Bone marrow (tissue), 2 donors: ENCODE data around the gene CYP4F11.
"Not testable (repeated sequence)": the region's sequence is repeated elsewhere in the genome, so short reads cannot be mapped to it uniquely, and the experiment has no call there.

ENCODE experiments used
- DNase-seq, 2 donors: peaks; one replicate each; lab custom pipeline; 2025; lab: John Stamatoyannopoulos, UW

The CYP4F11 gene, protein sequence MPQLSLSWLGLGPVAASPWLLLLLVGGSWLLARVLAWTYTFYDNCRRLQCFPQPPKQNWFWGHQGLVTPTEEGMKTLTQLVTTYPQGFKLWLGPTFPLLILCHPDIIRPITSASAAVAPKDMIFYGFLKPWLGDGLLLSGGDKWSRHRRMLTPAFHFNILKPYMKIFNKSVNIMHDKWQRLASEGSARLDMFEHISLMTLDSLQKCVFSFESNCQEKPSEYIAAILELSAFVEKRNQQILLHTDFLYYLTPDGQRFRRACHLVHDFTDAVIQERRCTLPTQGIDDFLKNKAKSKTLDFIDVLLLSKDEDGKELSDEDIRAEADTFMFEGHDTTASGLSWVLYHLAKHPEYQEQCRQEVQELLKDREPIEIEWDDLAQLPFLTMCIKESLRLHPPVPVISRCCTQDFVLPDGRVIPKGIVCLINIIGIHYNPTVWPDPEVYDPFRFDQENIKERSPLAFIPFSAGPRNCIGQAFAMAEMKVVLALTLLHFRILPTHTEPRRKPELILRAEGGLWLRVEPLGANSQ

DNA sequence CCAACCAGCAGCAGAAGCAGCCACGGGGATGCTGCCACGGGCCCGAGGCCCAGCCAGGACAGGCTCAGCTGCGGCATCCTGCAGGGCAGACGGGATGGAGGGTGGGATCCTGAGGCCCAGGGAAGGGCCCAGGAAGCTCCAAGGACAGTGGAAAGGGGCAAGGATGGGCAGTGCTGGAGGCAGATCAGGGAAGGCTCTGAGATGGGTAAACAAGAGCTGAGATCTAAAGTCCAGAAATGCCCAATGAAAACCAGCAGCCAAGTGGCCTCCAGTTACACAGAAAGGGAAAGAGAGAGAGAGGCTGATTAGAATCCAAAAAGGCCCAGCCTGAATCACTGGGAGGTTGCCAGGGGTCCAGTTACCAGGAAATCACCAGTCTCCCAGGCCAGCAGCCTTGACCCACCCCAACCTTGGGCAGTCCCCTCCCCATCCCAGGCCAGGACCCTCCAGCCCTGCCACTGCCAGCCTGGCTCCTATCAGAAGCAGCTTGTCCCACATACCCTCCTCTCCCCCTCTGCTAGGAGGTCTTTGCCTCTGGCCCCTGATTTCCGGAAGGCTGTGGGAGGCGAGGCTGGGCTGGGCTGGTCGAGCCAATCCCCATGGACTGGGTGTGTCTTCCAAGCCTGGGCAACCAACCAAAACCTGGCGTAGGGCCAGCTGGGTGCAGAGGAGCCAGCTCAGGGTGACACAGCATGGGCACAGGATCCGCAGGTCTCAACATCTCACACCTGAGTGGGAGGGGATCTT lies at the start of gene CYP4F11:
CYP4F11 (minus strand) TSS at position 198 of the 747 bp plus-strand sequence; CDS start at position 77, 121 bp downstream.
- no peak for DNase-seq

DNA sequence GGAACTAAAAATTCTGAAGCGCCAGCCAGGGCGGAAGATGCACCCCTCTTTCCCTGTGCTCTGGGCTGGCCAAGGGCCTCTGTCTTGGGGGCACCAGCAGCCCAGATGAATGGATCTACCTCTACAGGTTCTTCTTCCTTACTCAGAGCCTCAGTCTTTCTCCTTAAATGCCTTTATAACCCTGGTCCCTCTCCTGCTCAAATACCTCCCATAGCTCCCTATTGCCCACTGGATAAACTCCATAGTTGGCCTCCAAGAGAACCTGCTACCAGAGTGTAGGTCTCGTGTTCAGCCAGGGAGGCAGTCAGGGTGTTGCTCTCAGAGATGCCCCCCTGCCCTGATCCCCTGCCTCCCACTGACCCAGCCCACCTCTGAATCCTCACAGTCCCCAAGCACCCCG lies 45.0 kb upstream of the CYP4F11 start:
- DNase-seq: no peak

DNA sequence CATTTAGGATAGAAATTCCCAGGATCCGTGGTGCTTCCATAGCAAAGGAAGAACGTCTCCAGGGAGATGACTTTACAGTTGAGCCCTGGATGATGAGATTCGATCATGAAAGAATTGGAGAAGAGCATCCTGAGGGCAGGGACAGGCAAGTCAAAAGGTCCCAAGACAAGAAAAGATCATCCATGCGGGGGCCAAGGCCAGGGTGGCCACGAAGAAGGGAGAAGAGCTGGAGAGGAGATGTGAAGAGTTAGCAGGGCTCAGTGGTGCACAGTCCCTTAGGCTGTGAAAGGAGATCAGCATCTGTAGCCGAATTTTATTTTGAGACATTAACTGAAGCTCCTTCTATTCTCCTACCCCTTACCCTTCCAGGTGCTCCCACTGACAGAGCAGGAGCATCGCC lies 43.4 kb upstream of the CYP4F11 start:
- no peak for DNase-seq

DNA sequence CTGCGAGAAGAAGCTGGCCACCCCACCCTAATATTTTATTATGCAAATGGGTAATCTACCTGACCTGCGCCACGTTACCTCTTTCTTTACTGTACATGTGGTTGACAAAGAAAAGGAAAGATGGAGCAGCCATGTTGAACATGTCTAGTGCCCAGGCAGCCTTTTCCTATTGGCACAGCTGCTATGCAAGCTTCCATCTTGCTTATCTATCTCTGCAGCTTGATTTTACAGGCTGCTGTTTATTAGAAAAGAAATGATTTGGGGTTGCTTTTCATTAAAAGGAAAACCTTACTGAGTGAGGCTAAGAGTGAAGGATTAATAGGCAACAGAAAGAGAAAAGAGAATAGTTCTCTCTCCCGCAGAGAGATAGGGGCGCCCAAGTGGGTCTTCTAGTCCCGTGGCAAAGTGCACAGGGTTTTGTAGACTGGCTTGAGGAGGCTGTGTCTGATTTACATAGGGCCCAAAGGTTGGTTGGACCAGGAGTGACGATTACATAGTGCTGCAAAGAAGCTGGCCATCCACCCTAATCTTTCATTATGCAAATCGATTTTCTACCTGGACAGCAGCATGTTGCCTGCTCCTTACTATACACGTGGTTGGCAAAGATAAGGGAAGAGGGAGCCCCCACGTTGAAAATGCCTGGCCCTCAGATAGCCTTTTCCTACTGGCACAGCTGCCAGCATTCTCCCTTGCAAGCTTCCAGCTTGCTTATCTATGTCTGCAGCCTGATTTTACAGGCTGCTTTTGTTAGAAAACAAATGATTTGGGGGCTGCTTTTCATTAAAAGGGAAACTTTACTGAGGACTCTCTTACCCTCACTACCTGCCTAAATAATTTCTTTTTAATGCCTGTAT lies 42.7 kb upstream of the CYP4F11 start:
- DNase-seq: no peak

DNA sequence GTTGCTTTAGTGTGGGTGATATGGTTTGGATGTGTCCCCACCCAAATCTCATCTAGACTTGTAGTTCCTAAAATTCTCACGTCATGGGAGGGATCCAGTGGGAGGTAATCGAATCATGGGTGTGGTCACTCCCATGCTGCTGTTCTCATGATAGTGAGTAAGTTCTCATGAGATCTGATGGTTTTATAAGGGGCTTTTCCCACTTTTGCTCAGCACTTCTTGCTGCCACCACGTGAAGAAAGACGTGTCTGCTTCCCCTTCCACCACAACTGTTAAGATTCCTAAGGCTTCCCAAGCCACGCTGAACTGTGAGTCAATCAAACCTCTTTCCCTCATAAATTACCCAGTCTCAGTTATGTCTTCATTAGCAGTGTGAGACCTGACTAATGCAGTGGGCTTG lies 40.5 kb upstream of the CYP4F11 start:
- no peak for DNase-seq

DNA sequence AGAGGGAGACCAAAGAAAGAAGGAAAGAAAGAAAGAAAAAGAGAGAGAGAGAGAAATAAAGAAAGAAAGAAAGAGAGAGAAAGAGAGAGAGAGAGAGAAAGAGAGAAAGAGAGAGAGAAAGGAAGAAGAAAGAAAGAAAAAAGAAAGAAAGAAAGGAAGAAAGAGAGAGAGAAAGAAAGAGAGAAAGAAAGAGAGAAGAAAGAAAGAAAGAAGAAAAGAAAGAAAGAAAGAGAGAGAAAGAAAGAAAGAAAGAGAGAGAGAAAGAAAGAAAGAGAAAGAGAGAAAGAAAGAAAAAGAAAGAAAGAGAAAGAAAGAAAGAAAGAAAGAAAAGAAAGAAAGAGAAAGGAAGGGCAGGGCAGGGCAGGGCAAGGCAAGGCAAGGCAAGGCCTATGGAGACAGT lies 37.7 kb upstream of the CYP4F11 start:
- DNase-seq: not testable (repeated sequence)

DNA sequence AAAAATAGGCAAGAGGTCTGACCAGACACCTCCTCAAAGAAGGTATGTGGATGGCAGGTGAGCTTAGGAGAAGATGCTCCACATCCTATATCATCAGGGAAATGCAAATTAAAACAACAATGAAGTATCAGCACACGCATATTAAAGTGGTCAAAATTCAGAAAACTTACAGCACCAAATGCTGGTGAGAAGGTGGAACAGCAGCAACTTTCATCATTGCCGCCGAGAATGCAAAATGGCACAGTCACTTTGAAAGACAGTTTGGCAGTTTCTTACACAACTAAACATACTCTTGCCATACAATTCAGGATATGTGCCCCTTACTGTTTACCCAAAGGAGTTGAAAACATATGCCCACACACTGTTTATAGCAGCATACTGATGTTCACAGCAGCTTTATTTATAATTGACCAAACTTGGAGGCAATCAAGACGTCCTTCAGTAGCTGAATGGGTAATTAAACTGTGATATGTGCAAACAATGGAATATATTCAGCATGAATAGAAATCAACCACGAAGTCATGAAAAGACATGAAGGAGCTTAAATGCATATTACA lies 37.0 kb upstream of the CYP4F11 start:
- DNase-seq: no peak

DNA sequence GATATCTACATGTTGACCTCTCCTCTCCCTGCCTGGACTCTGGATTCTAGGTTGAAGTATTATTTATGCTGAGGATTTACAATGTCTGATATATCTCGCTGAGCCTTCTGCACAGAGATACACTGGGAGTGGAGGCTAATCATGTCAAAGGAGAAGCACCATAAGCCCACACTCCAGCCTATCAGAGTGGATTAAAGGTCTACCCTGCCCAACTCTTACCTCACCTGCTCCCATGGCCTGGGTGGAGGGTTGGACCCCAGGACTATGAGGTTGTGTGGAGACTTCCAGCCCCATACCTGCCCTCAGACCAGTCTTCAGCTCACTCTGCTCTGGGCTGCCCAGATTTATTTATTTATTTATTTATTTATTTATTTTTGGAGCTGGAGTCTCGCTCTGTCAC lies 29.9 kb upstream of the CYP4F11 start:
- no peak for DNase-seq

DNA sequence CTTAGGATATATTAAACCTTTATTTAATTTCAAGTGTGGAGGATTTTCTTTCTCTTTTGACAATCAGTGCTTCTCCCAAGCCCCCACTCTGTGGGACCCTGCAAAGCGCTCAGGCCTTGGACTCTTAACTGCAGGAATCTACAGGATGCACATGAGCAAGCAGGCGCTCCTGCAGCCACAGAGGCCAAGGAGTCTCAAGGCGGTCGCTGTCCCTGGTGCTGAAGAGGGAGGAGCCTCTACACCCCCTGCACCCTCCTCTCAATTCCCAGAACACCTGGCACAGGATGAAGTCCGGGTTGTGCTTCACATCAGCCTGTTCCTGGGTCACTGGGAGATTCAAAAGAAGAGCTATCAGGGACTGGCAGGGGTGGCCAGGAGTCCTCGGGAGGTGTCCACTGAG lies 28.0 kb upstream of the CYP4F11 start:
- DNase-seq: no peak

DNA sequence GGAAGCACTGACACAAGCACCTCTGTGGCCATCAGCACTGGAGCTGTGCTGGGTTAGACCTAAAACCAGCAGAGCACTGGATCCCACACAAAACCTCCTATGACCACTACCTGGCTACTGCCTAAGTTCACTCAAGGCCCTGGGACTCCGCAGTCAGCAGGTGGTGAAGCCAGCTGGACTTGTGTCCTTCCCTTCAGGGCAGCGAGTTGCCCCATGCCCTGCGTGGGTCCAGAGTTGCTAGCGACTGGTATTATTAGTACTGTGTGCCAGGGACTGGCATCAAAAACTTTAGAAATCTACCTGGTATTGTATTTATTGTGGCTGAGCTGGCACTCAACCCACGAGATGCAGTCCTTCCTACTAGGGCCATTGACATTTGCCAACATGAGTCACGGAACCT lies 20.5 kb upstream of the CYP4F11 start:
- DNase-seq: no peak

DNA sequence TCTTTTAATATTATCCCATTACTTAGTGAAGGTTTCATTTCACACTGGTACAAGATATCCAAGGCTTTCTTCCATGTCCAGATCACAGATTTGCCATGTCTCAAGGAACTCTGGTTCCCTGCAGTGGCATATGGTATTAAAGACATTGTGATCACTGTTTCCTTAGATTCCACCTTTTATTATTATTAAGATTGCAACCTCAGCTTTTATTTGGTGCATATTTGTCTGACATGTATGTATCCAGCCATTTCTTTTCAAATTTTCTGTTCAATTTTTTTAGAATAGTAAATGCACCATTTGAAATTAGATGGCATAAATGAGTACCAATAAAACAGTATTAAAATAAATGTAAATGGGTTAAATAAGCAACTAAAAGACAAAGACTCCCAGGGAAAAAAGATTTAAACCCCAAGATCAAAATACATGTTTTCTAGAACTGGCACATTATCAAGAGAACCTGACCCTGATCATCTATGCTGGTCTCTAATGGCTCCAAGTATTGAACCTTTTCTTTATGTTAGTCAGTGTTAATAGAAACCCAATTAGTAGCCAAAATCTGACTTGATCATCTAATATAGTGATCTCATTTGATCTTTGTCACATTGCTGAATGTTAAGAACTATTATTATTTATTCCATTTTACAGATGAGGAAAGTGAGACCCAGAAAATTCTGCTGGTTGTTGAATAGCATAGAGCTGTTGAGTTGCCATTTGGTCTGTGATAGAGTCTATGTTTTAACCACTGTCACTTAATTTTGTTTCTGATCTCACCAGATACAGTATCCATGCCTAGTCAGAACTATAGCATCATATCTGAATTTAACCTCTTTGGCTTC lies 14.1 kb upstream of the CYP4F11 start, which contains the start of gene OR10H4:
OR10H4 (plus strand) TSS at position 786 of the 836 bp plus-strand sequence; CDS start at position 786, 0 bp downstream.
- no peak for DNase-seq

DNA sequence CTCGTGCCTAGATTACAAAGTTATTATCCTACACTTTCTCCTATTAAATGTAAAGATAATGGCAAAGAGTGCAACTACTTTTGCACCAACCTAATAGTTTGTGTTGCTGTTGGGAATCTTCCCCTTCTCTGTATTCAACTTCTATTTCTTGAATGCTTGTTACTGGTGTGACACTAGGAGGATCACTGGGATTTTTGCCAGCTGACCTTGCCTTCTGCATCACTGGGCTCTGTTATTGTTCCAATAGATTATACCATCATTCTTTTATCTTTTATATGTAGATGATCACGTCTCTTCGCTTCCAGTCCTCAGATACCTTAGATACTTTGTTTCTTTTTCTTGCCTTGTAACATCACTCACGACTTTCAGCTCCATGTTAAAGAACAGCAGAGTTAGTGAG lies 11.0 kb upstream of the CYP4F11 start:
- no peak for DNase-seq

DNA sequence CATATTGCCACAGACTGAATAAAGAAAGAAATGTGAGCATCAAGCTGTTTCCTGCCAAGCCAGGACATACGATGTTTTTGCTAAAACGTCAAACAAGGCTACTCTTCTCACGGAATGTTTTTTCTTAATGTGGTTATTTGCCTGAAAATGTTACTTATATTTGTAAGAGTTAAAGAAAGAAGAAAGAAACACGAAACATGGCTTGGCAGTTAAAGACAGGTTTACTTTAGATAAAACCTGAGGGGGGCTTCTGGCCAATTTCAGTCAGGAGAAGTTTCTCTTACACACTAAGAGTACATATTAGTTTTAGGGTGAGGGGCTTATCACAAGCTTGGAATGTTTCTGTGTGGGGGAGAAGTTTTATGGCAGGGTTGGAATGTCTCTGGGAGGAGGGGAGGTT lies 10.1 kb upstream of the CYP4F11 start:
- no peak for DNase-seq

DNA sequence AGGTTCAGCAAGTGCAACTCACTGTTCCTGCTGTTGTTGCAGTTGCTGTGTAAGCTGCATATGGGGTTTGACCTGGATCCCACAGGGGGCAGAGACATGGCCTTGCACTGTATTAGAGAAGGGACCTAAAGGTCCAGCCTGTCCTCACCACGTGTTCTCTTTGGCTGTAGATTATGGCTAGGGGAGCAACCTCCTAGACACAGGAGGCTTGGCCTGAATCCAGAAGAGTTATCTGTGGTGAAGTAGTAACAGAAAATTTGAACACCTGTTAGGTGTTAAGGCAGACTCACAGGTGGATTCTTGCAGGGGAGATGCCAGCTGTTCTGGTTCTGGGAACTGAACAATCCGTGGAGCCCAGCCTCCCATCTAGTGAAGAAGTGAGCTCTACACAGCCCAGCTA lies 3.4 kb upstream of the CYP4F11 start:
- DNase-seq: no peak

DNA sequence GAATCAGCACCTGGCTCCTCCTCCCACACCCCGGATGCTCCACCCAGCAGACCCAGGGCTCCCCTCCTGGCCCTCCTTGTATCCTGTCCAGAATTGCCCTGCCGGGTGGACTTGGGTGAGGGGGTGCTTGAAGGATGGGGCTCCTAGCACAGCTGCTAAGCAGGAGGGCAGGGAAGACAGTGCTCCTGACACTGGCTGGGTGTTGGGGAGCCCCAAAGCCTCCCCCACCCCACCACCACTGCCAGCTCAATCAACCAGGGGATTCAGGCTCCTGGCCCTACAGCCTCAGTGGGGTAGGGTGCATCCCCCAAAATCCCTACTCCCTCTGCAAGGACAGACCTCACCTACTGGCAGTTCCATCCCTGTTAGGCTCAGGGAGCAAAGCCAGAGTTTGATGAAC lies 2.6 kb upstream of the CYP4F11 start:
- no peak for DNase-seq

DNA sequence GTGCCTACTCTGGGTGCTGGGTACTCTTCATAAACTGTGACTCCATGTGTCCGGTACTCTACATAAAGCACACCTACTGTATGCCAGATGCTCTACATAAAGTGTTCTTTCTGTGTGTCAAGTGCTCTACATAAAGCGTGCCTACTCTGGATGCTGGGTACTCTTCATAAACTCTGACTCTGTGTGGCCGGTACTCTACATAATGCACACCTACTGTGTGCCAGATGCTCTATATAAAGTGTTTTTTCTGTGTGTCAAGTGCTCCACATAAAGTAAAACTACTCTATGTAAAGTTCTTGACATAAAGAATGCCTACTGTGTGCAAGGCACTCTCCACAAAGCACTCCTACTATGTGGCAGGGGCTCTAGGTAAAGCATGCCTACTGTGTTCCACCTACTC lies 1.8 kb upstream of the CYP4F11 start:
- no peak for DNase-seq

DNA sequence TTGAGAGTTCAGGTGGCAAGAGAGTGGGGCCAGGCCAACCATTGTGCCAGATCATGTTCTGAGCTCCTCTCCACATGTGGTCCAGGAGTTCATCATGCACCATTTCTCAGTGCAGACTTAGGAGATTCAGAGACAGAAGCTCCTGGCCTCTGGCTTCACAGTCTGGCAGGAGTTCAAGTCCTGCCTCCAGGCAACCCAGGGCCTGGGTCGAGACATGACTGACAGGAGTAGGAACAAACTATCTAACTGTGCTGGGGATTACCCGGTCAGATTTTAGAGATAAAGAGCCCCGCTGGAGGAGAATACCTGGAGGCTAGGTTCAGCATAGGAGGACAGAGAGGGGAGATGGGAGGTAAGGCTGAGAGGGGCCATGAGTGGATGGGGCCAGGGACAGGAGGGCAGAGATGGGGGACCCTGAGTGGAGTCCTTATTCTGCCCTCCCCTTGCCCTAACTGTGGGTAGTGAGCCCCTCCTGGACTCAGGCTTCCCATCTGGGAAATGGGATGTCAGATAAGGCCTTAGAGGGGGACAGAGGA lies 906 bp upstream of the CYP4F11 start:
- no peak for DNase-seq

DNA sequence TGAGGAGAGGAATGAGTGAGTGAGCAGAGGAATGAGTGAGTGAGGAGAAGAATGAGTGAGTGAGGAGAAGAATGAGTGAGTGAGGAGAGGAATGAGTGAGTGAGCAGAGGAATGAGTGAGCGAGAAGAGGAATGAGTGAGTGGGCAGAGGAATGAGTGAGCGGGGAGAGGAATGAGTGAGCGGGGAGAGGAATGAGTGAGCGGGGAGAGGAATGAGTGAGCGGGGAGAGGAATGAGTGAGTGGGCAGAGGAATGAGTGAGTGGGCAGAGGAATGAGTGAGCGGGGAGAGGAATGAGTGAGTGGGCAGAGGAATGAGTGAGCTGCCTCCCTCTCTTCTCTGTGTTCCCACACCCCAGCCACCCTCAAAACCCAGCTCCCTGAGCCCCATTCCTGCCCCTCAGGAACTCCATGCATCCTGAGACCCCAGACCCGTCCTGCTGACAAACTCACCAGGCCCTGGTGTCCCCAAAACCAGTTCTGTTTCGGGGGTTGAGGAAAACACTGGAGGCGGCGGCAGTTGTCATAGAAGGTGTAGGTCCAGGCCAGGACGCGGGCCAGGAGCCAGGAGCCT lies 483 bp downstream of the CYP4F11 start:
- DNase-seq: not testable (repeated sequence)

DNA sequence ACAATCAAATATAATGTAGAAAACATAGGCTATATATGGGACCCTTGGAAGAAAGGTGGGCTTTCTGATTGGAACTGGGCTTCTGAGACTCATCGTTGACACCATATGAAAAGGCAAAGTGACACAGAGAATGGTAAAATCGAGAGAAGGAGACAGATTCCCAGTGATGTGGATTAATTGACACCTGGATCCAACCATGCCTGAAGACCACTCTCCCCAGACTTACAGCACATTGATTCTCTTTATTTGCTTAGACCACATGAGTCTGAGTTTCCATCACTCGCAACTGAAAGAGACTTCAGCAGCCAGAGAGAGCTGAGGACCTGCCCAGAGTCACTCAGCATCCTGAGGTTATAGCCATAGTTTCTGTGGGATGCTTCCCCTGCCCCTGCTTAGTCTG lies 6.0 kb downstream of the CYP4F11 start:
- no peak for DNase-seq

DNA sequence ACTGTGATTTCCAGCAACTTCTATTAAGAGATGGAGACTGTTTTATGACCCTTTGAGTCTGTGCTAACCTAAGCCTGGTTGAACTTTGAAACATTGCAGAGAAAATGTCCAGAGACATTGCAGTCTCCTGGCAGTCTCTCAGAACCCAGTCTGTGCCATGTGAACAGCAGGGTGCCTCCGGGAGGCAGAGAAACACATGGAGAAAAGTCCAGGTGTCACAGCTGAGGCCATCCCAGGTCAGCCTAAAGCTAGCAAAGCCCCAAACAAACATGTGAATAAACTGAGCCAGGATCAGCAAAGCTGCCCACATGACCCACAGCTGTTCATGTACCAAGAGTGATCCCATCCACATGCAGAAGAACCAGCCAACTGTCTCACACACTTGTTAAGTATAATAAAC lies 7.8 kb downstream of the CYP4F11 start:
- DNase-seq: no peak
